Hematopoietic multipotent progenitor cell treated with erythropoietin and hydrocortisone succinate and interleukin-3 and kit ligand, for 6 days (in vitro differentiated cells): ENCODE results near the gene FLT4.

Experiments
- DNase-seq: peaks from one replicate; pipeline ENCODE4 v3.0.0-alpha.2; 2015

Gene FLT4

DNA sequence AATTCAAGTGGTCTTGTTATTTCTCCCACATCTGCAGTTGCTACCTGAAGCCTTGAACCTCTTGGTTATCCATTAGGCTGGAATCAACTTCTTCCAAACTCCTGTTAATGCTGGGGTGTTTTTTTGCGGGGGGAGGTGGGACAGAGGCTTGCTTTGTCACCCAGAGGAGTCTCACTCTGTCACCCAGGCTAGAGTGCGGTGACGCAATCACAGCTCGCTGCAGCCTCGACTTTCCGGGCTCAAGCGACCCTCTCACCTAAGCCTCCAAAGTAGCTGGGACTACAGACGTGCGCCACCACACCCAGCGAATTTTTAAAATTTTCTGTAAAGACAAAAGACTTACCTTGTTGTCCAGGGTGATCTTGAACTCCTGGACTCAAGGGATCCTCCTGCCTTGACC, 62.5 kb downstream of the FLT4 start:
- no peak for DNase-seq

DNA sequence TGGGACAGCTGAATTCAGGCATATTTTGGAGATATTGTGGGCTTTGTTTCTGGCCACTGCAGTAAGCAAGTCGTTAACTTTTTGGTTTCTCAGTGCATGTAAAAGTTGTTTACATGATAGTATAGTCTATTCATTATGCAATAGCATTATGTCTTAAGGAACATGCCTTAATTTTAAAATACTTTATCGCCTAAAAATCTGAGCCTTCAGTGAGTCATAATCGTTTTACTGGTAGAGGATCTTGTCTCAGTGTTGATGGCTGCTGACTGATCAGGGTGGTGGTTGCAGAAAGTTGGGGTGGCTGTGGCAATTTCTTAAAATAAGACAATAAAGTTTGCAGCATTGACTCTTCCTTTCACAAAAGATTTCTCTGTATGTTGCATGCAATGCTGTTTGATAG, 63.2 kb downstream of the FLT4 start:
- no peak for DNase-seq

DNA sequence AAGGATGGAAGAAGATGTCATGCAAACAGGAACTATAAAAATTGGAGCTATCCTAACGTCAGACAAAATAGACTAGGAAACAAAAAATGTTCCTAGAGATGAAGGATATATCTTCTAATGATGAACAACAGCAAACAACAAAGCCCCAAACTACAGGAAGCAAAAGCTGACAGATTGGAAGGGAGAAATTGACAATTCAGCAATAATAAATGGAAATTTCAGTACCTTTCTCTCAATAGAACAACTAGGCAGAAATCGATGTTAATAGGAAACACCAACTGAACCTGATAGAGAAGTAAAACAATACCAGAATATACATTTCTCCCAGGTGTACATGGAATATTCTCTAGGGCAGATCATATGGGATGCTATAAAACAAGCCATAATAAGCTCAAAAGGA, 65.7 kb downstream of the FLT4 start:
- no peak for DNase-seq

DNA sequence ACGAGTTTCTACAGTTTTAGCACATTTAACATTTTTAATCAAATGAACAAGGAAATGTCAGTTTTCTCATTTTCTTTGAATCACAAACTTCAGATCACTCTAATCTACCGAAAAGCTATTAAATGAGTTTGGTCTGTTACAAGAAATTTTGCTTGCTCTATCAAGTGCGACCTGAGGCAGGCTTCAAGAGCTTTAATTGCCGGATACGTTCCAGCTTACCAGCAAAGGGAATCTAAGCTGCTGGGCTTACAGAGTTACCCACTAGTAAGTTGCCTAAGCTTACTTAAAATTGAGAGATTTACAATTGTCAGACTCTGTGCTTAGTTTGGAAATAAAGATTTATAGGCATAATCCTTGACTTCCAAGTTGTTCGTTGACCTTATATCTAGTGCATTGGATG, 68.7 kb downstream of the FLT4 start:
- DNase-seq, result no peak

DNA sequence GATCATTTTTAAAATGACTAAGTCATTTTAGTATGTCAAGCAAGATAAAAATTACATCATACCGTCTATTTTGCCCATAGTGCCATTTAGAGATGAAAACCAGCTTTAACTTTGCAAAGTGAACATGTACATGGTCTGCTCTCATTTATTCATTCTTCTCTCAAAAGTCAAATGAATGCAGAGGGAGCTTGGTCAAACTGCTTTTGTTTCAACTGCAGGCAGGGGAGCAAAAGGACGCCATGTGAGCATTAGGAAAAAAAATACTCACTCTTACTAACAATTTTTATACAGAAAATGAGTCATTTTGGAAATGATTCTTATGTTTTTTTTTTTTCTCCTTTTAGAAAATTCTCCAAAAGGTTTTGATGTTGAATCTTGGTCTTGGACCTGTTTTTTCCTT, 73.8 kb downstream of the FLT4 start:
- no peak for DNase-seq

DNA sequence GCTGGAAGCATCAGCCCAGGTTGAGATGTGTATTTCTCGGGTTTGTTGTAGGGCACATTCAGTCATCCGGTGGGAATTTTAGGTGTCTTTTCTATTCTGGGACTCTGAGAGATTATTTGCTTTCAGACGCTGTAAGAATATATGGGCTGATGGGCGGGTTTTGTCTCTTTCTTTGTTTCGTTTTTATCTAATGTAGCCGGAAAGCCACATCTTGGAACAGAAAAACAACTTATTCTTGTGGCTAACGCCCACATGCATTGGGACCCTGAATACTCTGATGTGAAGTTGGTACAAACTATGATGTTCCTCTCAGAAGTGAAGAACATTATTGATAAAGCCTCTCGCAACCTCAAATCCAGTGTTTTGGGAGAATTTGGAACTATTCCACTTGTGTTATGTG, 80.5 kb downstream of the FLT4 start:
- peak; percentile 41 for DNase-seq

DNA sequence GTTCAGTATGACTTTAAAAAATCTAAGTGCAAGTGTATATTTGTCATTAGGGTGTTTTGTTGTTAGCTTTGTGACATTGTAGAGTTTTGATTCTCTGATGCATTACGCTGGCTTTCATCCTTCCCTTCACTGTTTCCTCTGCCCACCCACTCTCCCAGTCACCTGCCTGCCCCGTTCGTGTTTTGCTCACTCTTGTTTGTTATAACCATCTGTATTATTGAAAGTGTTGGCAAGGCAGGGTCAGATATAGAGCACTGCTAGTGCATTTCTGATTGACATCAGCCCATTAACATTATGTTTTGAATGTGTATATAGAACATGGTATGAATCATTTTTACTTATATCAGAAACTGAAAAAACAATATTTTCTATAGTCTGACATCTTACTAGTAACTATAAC, 85.4 kb downstream of the FLT4 start:
- DNase-seq, result no peak

DNA sequence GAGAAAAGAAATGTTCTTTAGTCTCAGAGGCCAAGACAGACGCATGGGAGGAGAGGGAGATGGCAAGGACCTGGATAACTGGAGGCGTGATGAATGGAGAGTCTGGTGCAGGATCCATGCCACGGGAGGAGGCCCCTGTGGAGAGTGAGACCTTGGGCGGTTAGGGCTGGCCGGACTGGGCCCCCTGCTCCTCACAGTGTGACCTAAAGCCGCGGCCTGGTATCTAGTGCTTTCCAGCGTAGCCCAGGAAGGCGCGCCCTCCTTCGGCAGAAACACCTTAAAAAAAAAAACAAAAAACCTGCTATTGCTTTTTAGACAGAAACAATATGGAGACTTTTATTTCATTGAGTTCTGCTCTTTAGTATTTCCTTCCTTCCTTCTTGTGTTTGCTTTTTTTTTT, 91.2 kb downstream of the FLT4 start:
- no peak for DNase-seq

DNA sequence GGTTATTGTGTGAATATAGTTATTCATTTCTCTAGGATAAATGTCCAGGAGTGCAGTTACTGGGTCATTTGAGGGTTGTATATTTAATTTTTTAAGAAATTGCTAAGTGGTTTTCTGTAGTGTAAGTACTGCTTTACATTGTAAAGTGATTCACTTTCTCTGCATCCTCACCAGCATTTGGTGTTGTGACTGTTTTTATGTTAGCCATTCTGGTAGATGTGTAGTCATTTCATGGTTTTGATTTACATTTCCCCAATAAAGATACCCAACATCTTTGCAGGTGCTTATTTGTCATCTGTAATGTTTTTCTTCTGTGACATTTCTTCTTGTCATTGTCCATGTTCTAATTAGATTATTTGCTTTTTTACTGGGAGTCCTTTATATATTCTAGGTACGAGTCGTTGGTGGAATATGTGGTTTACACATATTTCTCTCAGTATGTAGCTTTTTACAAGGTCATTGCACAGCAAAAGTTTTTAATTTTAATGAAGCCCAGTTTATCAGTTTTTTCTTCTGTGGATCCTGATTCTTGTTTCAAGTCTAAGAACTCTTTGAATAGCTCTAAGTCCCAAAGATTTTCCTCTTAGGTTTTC, 92.1 kb downstream of the FLT4 start:
- no peak for DNase-seq

DNA sequence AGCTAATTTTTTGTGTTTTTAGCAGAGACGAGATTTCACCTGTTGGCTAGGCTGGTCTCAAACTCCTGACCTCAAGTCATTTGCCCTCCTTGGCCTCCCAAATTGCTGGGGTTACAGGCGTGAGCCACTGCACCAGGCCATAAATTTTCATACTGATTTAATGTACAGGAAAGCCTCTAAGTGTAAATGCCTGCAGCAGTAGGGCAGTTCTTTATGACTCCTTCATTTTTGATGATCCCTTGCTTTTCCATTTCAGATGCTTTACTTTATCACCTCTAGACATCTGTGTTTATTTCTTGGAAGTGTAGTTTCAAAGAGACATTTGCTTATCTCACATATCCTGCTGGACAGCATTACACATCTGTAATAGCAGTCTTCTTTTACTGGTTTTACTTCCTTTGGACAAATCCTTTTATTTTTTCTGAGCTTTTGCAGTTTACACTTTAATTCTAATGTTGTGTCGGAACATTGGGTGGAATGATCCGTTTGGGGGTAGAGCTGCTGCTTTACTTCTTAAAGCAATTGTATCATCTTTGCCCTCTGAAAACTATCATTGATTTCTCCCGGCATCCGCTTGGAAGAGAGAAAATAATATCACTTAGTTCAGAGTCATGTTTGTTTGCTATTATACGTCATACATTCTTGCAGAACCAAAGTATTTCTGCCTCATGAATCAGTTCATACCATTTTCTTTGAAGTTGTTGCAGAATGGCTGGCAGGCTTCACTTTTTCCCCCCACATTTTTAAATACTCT, 94.1 kb downstream of the FLT4 start:
- peak; percentile 88 for DNase-seq

DNA sequence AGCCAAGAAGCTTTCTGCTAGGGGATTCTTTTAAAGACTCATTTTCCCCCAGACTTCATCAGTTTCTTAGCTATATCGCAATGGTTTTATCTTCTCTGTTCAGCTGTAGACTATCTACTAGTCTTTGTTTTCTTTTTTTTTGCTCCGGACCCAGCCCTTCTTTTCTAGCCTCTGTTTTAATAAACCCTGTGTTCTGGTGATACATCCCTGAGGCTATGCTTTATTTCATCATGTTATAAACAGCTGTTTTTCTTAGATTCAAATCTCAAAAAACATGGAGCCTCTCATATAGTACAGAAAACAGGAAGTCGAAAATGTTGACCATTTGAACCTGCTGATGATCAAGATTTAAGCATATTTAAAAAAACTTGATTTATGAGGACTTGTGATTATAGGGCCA, 95.9 kb downstream of the FLT4 start:
- peak; percentile 91 for DNase-seq
